ENCODE measurements around the gene TSPEAR.

Gene TSPEAR

GRCh38 chr21:44580231-44580821 lies 131.0 kb downstream of the TSPEAR start, which contains the start of gene KRTAP10-5:
TSS of gene KRTAP10-5 (minus strand) at chr21:44580604. CDS start at chr21:44580578, 26 bp downstream.
- peak; percentile 27 for DNase-seq

GRCh38 chr21:44579833-44580144 lies 131.6 kb downstream of the TSPEAR start:
- peak; percentile 27 for DNase-seq

- DNase-seq: peak; percentile 32
These were observed 132.1 kb downstream of the TSPEAR start for GRCh38 chr21:44579056-44579832.

GRCh38 chr21:44578371-44579055 lies 132.9 kb downstream of the TSPEAR start:
- DNase-seq: peak; percentile 26

- DNase-seq: no peak
These were observed 135.3 kb downstream of the TSPEAR start for GRCh38 chr21:44576025-44576420.

DNA sequence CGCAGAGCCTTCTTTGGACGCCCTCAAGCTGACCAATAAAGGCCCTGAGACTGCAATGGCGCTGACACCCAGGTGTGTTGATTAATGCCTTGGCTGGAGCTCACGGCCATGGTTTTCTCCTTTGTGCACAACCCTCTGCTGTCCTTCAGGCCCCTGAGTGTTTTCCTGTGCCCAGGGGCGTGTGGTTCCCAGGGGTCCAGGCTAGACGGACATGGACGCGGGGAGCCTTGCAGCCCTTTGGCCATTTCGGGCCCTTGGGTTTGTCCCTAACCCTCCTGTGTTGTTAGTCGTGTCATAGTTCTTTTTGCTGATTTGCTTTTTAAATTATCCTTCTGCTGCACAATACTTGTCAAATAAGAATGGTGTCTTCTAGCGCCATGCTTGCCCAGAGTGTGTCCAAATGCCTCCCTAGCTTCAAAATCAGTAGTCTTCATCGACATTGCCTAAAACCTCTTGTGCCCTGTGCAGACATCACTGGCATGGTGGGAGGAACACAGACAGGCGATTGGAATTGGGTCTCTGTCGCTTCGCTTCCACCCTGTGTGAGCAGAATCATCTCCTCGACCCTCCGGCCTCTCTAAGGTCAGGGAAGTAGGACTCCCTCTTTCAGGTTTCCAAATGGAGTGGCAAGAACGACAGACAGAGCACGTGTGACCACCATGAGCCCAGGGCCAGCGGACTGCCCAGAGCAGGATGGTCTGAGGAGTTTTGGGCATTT lies 135.9 kb downstream of the TSPEAR start:
- peak; percentile 25 for DNase-seq

DNA sequence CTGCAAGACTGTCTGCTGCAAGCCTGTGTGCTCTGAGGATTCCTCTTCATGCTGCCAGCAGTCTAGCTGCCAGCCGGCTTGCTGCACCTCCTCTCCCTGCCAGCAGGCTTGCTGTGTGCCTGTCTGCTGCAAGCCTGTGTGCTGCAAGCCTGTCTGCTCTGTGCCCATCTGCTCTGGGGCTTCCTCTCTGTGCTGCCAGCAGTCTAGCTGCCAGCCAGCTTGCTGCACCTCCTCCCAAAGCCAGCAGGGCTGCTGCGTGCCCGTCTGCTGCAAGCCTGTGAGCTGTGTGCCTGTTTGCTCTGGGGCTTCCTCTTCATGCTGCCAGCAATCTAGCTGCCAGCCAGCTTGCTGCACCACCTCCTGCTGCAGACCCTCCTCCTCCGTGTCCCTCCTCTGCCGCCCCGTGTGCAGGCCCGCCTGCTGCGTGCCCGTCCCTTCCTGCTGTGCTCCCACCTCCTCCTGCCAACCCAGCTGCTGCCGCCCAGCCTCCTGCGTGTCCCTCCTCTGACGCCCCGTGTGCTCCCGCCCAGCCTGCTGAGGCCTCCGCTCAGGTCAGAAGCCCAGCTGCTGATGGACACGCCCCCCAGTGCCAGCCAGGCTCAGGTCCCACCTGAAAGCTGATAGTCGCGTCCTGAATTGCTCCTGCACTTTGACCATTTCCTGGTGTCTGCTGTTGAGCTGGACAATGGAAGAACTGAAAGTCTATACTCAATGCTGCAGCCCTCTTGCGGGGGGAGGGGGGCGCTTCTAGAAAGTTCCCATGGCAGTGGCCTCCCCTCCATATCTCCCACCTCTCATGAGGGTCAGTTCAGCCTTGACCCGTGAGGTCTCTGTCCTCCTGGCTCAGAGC lies 136.7 kb downstream of the TSPEAR start:
- DNase-seq: peak; percentile 31

DNA sequence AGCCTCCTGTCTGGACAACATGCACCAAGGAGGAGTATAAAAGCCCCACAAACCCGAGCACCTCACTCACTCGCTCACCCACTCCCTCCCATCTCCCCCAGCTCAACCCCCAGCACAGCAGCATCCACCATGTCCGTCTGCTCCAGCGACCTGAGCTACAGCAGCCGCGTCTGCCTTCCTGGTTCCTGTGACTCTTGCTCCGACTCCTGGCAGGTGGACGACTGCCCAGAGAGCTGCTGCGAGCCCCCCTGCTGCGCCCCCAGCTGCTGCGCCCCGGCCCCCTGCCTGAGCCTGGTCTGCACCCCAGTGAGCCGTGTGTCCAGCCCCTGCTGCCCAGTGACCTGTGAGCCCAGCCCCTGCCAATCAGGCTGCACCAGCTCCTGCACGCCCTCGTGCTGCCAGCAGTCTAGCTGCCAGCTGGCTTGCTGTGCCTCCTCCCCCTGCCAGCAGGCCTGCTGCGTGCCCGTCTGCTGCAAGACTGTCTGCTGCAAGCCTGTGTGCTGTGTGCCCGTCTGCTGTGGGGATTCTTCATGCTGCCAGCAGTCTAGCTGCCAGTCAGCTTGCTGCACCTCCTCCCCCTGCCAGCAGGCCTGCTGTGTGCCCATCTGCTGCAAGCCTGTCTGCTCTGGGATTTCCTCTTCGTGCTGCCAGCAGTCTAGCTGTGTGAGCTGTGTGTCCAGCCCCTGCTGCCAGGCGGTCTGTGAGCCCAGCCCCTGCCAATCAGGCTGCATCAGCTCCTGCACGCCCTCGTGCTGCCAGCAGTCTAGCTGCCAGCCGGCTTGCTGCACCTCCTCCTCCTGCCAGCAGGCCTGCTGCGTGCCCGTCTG lies 137.5 kb downstream of the TSPEAR start, which contains the start of gene KRTAP10-4:
TSS of gene KRTAP10-4 (plus strand) at position 100 of the 827 bp plus-strand sequence. CDS start at position 130, 30 bp downstream.
- DNase-seq: peak; percentile 21

DNA sequence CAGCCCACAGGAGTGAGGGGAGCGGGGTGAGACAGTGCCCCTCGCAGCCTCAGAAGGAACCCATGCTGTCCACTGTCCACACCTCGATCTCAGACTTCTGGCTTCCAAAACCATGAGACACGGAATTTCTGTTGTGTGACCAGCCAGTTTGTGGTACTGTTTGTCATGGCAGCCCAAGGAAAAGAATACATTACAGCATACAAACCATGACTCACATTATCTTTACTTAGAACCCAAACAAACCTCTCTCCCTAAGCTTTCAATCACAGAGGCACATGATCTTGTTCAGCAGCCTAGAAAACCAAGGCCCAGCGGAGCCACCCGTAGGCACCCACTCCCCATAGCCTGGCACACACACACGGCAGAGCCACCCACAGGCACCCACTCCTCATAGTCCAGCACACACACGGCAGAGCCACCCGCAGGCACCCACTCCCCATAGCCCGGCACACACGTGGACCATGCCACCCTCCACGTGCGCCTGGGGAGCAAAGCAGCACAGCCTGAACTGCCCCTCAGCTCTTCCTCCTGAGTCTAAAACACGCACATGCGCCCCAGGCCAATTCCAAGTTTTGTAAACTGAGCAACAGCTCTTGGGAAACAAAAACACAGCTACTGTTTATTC lies 138.3 kb downstream of the TSPEAR start:
- peak; percentile 15 for DNase-seq

GRCh38 chr21:44571844-44572782 lies 139.3 kb downstream of the TSPEAR start:
- DNase-seq: peak; percentile 21

- peak; percentile 13 for DNase-seq
These were observed 140.1 kb downstream of the TSPEAR start for GRCh38 chr21:44571296-44571695.

DNA sequence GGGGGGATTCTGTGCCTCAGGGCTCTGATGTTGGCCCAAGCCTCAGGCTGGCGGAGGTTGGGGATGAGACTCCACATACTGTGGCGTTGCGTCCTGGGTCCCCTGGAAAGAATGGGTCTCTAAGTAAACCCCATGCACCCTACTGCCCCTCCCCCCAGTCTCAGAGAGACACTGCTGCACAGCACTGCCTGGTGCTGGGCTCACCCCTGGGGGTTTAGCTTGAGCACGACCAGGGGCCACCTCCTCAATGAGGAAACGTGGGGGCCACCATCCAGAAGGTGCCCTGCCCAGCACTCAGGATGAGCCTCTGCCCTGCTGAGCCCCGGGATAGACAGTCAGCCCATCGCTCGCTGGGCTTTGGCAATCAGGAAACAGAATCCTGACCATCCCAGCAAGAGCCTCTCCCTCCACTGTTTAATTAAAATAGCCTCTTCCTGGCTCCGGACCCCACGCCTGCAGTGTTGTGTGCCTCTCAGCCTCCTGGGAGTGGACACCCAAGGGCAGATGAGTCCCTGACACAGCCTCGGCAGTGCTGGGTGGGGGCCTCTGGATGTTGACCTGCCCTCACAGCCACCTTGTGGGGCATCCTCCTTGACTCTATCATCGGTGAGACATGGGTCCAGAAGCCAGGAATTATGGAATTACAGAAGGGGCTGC lies 141.4 kb downstream of the TSPEAR start:
- no peak for DNase-seq

DNA sequence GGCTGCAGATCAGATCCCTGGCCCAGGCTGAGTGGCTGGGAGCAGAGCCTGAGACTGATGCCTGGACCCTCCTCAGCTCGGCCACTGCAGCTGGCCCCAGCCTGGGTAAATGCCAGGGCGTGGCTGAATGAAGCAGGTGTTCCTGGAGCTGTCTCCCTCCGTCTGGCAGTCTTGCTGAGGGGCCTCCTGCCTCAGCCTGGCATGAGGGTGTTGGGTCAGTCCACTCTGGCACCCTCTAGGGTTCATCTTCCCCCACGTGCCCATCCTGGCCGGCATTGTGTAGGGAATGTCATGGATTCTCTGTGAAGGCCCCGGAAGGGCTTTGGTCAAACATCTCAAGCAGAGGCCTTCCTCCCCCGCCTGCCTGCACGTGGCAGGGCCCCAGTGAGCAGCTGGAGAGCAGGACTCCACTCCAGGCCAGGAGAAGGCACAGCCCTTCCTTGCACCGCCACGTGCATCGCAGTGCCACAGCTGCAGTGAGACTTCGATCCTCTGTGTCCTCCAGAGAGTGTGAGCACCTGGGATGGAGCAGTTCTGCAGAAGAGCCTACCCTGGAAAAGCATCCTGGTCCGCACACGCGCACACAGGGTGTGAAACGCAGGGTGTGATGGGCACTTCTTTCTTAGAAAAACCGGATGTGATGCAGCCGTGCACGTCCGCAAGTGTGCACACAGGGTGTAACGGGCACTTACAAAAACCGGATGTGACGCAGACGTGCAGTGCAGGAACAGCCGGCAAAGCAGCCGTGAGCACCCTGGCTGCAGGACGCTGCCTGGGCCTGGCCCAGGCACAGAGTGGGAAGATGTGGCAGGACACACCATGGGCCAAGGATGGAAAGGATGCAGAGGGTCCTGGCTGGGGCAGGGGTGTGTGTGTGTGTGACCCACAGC lies 142.5 kb downstream of the TSPEAR start:
- peak; percentile 36 for DNase-seq

- DNase-seq: peak; percentile 21
These were observed 143.1 kb downstream of the TSPEAR start for GRCh38 chr21:44568261-44568660.

DNA sequence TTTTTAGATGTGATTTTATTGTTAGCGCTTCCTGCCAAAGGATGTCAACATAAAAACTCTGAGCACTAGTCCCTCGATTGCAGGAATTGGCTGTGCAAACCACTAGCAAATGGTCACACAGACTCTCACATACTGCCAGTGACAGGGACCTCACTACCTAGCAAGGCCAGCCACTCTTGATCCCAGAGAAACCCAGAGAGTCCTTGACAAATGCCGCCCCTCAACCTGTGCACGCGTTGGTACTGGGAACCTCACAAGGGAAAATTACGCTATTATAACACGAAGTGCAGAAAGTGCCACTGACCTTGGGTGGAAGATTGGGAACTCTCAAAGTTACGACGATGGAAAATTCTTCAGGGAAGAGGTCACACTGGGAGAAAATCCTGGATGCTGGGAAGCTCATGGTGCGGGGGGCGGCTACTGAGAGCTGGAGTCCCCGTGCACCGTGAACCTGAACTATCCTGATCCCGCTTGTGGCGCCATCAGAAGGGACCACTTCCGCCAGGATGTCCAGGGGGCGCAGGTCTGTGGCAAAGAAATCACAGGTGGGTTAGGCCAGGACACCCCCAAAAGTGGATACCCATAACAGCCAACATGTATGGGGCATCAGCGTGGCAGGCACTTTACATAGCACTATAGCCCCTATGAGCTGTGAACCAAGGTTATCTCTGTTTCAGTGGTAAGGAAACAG lies 143.7 kb downstream of the TSPEAR start:
- peak; percentile 15 for DNase-seq

- no peak for DNase-seq
These were observed 145.0 kb downstream of the TSPEAR start for GRCh38 chr21:44566403-44566802.

GRCh38 chr21:44564886-44565598 lies 146.3 kb downstream of the TSPEAR start:
- DNase-seq: no peak
